A549 (cell line): ENCODE measurements around the gene ELN.

Experiments
- CBX8 ChIP-seq: fragments of 200-600 bp; sonication (generic); IDR thresholded peaks from 2 replicates; pipeline ENCODE4 v1.6.1; 2016
- CHD2 ChIP-seq: fragments of 150-350 bp; IDR thresholded peaks from 2 replicates; pipeline ENCODE4 v1.6.1; 2014; ENCODE audit warnings: low read length; ENCODE audit not compliant: partially characterized antibody
- HDAC2 ChIP-seq: fragments of 200-600 bp; sonication (generic); IDR thresholded peaks from 2 replicates; pipeline ENCODE4 v1.6.1; 2016
- HOXA7 ChIP-seq: fragments of 250-450 bp; sonication (Bioruptor Pico); IDR thresholded peaks from 2 replicates; pipeline ENCODE4 v1.5.0; 2020; ENCODE audit warnings: mild to moderate bottlenecking, moderate library complexity
- JUN ChIP-seq, 2 experiments: fragments of >200 bp; sonication (Bioruptor Twin); formaldehyde crosslinking; IDR thresholded peaks; 2 replicates in 1 of 2; 3 replicates in 1 of 2; pipeline ENCODE4 v1.6.1; 2016 to 2017
- JUNB ChIP-seq: fragments of >200 bp; sonication (Bioruptor Twin); formaldehyde crosslinking; IDR thresholded peaks from 2 replicates; pipeline ENCODE4 v1.6.1; 2016
- POLR2A ChIP-seq: IDR thresholded peaks from 2 replicates; pipeline ENCODE4 v1.6.1; 2012; ENCODE audit warnings: mild to moderate bottlenecking, low read length
- POLR2AphosphoS2 ChIP-seq: conservative IDR thresholded peaks from 2 replicates; pipeline ENCODE4 v1.6.1; 2012; ENCODE audit warnings: low read length, improper control_type of control experiment, inconsistent platforms
- RCOR1 ChIP-seq: fragments of 150-350 bp; IDR thresholded peaks from 2 replicates; pipeline ENCODE4 v1.6.1; 2014; ENCODE audit warnings: antibody characterized with exemption, low read length, low read depth
- SMC3 ChIP-seq: fragments of >200 bp; sonication (Bioruptor Twin); formaldehyde crosslinking; IDR thresholded peaks from 3 replicates; pipeline ENCODE4 v1.6.1; 2018; ENCODE audit warnings: inconsistent platforms
- TF ChIP-seq, protein P1 (sequence below): fragments of >200 bp; sonication (Bioruptor Twin); formaldehyde crosslinking; IDR thresholded peaks from 3 replicates; pipeline ENCODE4 v1.5.1; 2016
- TF ChIP-seq, protein P2 (sequence below): IDR thresholded peaks from 2 replicates; pipeline ENCODE4 v1.6.1; 2012
- TF ChIP-seq, protein P3 (sequence below): IDR thresholded peaks from 2 replicates; pipeline ENCODE4 v1.6.1; 2012
- TF ChIP-seq, protein P4 (sequence below): fragments of 200-600 bp; sonication (generic); IDR thresholded peaks from 2 replicates; pipeline ENCODE4 v1.6.1; 2016; ENCODE audit warnings: antibody characterized with exemption, mild to moderate bottlenecking, moderate library complexity

DNA sequence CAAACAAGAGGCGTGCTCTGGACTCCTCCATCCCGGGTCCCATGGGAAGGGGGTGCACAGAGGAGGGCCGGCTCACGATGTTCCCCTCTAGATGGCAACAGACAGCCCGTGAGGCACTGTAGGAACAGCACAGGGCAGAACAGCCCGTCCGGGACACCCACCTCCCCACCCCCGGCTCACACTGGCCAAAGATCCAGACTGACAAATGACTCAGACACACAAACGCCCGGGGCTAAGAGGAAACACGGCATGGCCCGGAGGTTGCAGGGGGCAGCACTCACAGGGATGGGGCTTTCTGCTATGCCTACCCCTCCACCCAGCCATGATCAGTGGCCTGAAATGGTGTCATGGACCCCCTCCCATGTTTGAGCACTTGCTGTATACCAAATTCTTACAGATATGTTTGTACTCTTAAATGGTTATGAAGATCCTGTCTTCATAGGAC is 4.9 kb upstream of the ELN start:
- TF ChIP-seq JUNB (no peak), CBX8 (no peak), HOXA7 (no peak), SMC3 (no peak), JUN (IDR thresholded peaks at IDR 0.05) (no peak), CHD2 (no peak), POLR2A (no peak), RCOR1 (no peak), HDAC2 (no peak), POLR2AphosphoS2 (no peak)
- TF ChIP-seq, protein P1, sequence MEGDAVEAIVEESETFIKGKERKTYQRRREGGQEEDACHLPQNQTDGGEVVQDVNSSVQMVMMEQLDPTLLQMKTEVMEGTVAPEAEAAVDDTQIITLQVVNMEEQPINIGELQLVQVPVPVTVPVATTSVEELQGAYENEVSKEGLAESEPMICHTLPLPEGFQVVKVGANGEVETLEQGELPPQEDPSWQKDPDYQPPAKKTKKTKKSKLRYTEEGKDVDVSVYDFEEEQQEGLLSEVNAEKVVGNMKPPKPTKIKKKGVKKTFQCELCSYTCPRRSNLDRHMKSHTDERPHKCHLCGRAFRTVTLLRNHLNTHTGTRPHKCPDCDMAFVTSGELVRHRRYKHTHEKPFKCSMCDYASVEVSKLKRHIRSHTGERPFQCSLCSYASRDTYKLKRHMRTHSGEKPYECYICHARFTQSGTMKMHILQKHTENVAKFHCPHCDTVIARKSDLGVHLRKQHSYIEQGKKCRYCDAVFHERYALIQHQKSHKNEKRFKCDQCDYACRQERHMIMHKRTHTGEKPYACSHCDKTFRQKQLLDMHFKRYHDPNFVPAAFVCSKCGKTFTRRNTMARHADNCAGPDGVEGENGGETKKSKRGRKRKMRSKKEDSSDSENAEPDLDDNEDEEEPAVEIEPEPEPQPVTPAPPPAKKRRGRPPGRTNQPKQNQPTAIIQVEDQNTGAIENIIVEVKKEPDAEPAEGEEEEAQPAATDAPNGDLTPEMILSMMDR = no peak
- TF ChIP-seq, protein P2, sequence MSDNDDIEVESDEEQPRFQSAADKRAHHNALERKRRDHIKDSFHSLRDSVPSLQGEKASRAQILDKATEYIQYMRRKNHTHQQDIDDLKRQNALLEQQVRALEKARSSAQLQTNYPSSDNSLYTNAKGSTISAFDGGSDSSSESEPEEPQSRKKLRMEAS = no peak
- TF ChIP-seq, protein P3, sequence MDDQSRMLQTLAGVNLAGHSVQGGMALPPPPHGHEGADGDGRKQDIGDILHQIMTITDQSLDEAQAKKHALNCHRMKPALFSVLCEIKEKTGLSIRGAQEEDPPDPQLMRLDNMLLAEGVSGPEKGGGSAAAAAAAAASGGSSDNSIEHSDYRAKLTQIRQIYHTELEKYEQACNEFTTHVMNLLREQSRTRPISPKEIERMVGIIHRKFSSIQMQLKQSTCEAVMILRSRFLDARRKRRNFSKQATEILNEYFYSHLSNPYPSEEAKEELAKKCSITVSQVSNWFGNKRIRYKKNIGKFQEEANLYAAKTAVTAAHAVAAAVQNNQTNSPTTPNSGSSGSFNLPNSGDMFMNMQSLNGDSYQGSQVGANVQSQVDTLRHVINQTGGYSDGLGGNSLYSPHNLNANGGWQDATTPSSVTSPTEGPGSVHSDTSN = no peak
- TF ChIP-seq, protein P4, sequence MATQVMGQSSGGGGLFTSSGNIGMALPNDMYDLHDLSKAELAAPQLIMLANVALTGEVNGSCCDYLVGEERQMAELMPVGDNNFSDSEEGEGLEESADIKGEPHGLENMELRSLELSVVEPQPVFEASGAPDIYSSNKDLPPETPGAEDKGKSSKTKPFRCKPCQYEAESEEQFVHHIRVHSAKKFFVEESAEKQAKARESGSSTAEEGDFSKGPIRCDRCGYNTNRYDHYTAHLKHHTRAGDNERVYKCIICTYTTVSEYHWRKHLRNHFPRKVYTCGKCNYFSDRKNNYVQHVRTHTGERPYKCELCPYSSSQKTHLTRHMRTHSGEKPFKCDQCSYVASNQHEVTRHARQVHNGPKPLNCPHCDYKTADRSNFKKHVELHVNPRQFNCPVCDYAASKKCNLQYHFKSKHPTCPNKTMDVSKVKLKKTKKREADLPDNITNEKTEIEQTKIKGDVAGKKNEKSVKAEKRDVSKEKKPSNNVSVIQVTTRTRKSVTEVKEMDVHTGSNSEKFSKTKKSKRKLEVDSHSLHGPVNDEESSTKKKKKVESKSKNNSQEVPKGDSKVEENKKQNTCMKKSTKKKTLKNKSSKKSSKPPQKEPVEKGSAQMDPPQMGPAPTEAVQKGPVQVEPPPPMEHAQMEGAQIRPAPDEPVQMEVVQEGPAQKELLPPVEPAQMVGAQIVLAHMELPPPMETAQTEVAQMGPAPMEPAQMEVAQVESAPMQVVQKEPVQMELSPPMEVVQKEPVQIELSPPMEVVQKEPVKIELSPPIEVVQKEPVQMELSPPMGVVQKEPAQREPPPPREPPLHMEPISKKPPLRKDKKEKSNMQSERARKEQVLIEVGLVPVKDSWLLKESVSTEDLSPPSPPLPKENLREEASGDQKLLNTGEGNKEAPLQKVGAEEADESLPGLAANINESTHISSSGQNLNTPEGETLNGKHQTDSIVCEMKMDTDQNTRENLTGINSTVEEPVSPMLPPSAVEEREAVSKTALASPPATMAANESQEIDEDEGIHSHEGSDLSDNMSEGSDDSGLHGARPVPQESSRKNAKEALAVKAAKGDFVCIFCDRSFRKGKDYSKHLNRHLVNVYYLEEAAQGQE = no peak
